ENCODE data around the gene APBA2.
"Not testable (repeated sequence)": the region's sequence is repeated elsewhere in the genome, so short reads cannot be mapped to it uniquely, and the experiment has no call there.

DNA sequence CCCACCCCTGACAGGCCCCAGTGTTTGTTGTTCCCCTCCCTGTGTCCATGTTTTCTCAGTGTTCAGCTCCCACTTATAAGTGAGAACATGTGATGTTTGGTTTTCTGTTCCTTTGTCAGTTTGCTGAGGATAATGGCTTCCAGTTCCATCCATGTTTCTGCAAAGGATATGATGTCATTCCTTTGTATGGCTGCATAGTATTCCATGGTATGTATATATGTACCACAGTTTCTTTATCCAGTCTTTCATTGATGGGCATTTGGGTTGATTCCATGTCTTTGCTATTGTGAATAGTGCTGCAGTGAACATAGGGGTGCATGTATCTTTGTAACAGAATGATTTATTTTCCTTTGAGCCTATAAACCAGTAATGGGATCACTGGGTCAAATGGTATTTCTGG, 142.4 kb downstream of the APBA2 start:
- TF ChIP-seq, protein P1, sequence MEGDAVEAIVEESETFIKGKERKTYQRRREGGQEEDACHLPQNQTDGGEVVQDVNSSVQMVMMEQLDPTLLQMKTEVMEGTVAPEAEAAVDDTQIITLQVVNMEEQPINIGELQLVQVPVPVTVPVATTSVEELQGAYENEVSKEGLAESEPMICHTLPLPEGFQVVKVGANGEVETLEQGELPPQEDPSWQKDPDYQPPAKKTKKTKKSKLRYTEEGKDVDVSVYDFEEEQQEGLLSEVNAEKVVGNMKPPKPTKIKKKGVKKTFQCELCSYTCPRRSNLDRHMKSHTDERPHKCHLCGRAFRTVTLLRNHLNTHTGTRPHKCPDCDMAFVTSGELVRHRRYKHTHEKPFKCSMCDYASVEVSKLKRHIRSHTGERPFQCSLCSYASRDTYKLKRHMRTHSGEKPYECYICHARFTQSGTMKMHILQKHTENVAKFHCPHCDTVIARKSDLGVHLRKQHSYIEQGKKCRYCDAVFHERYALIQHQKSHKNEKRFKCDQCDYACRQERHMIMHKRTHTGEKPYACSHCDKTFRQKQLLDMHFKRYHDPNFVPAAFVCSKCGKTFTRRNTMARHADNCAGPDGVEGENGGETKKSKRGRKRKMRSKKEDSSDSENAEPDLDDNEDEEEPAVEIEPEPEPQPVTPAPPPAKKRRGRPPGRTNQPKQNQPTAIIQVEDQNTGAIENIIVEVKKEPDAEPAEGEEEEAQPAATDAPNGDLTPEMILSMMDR (IDR thresholded peaks at IDR 0.05): not testable (repeated sequence)
- TF ChIP-seq, protein P2, sequence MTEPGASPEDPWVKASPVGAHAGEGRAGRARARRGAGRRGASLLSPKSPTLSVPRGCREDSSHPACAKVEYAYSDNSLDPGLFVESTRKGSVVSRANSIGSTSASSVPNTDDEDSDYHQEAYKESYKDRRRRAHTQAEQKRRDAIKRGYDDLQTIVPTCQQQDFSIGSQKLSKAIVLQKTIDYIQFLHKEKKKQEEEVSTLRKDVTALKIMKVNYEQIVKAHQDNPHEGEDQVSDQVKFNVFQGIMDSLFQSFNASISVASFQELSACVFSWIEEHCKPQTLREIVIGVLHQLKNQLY (CRISPR knock-in tag; IDR thresholded peaks at IDR 0.05): not testable (repeated sequence)
- TF ChIP-seq, protein P3, sequence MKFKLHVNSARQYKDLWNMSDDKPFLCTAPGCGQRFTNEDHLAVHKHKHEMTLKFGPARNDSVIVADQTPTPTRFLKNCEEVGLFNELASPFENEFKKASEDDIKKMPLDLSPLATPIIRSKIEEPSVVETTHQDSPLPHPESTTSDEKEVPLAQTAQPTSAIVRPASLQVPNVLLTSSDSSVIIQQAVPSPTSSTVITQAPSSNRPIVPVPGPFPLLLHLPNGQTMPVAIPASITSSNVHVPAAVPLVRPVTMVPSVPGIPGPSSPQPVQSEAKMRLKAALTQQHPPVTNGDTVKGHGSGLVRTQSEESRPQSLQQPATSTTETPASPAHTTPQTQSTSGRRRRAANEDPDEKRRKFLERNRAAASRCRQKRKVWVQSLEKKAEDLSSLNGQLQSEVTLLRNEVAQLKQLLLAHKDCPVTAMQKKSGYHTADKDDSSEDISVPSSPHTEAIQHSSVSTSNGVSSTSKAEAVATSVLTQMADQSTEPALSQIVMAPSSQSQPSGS (CRISPR knock-in tag; IDR thresholded peaks at IDR 0.05; ENCODE audit: borderline replicate concordance, low read depth): not testable (repeated sequence)
- TF ChIP-seq, protein P4, sequence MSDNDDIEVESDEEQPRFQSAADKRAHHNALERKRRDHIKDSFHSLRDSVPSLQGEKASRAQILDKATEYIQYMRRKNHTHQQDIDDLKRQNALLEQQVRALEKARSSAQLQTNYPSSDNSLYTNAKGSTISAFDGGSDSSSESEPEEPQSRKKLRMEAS (CRISPR knock-in tag; IDR thresholded peaks at IDR 0.05): not testable (repeated sequence)
- TF ChIP-seq, protein P5, sequence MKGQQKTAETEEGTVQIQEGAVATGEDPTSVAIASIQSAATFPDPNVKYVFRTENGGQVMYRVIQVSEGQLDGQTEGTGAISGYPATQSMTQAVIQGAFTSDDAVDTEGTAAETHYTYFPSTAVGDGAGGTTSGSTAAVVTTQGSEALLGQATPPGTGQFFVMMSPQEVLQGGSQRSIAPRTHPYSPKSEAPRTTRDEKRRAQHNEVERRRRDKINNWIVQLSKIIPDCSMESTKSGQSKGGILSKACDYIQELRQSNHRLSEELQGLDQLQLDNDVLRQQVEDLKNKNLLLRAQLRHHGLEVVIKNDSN (CRISPR knock-in tag; IDR thresholded peaks at IDR 0.05): not testable (repeated sequence)
- TF ChIP-seq, protein P6, sequence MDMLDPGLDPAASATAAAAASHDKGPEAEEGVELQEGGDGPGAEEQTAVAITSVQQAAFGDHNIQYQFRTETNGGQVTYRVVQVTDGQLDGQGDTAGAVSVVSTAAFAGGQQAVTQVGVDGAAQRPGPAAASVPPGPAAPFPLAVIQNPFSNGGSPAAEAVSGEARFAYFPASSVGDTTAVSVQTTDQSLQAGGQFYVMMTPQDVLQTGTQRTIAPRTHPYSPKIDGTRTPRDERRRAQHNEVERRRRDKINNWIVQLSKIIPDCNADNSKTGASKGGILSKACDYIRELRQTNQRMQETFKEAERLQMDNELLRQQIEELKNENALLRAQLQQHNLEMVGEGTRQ (CRISPR knock-in tag; IDR thresholded peaks at IDR 0.05): not testable (repeated sequence)
- TF ChIP-seq NFE2L1 (CRISPR knock-in tag; IDR thresholded peaks at IDR 0.05); TEAD4 (CRISPR knock-in tag; IDR thresholded peaks at IDR 0.05); TP53 (CRISPR knock-in tag; IDR thresholded peaks at IDR 0.05); ZNF416 (CRISPR knock-in tag; IDR thresholded peaks at IDR 0.05); ZNF138 (CRISPR knock-in tag; conservative IDR thresholded peaks at IDR 0.05): not testable (repeated sequence)
- TF ChIP-seq, protein P7, sequence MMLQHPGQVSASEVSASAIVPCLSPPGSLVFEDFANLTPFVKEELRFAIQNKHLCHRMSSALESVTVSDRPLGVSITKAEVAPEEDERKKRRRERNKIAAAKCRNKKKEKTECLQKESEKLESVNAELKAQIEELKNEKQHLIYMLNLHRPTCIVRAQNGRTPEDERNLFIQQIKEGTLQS (CRISPR knock-in tag; conservative IDR thresholded peaks at IDR 0.05): not testable (repeated sequence)
